BE2C (cell line): ENCODE data around the gene MTMR2.

Source experiments
- DNase-seq: peaks from one replicate; pipeline ENCODE4 v3.0.0-alpha.2; 2020
- H3K27me3 ChIP-seq: fragments of 250-450 bp; sonication (Bioruptor Pico); 2 replicates; pipeline ENCODE4 v1.5.1; 2020; ENCODE audit warnings: mild to moderate bottlenecking
- H3K36me3 ChIP-seq: fragments of 250-450 bp; sonication (Bioruptor Pico); 2 replicates; pipeline ENCODE4 v1.5.1; 2020; ENCODE audit warnings: mild to moderate bottlenecking
- H3K4me1 ChIP-seq: fragments of 250-450 bp; sonication (Bioruptor Pico); 2 replicates; pipeline ENCODE4 v1.5.1; 2020
- H3K4me3 ChIP-seq: 2 replicates; pipeline ENCODE4 v1.5.1; 2011; ENCODE audit warnings: low read depth, low read length
- H3K9me3 ChIP-seq: fragments of 250-450 bp; sonication (Bioruptor Pico); 2 replicates; pipeline ENCODE4 v1.5.1; 2020
- CTCF ChIP-seq: IDR thresholded peaks from 2 replicates; pipeline ENCODE4 v1.5.1; 2012; ENCODE audit warnings: mild to moderate bottlenecking, low read depth, low read length

MTMR2 gene

GRCh38 chr11:95849087-95849825, 74.7 kb downstream of the MTMR2 start:
- H3K27me3 ChIP-seq: no peaks in the 10 kb centered on the region
- H3K9me3 ChIP-seq: no peaks in the 10 kb centered on the region
- H3K4me1 ChIP-seq: no peaks in the 10 kb centered on the region
- peak; percentile 70 for TF ChIP-seq CTCF
- no peak overlapping the region for H3K4me3 ChIP-seq
- H3K36me3 ChIP-seq: peaks cover 29% of the 10 kb centered on the region
- DNase-seq: peak; percentile 54

- Histone ChIP-seq H3K27me3 (no peaks in the 10 kb centered on the region), H3K4me1 (no peaks in the 10 kb centered on the region), H3K4me3 (no peak overlapping the region), H3K9me3 (no peaks in the 10 kb centered on the region), H3K36me3 (peaks cover 34% of the 10 kb centered on the region)
- no peak for TF ChIP-seq CTCF
- no peak for DNase-seq
Measured at GRCh38 chr11:95845167-95845566, 78.7 kb downstream of the MTMR2 start.

GRCh38 chr11:95835768-95836488, 88.0 kb downstream of the MTMR2 start:
- Histone ChIP-seq H3K36me3 (peaks cover 62% of the 10 kb centered on the region), H3K27me3 (no peaks in the 10 kb centered on the region), H3K4me3 (no peak overlapping the region), H3K4me1 (no peaks in the 10 kb centered on the region), H3K9me3 (no peaks in the 10 kb centered on the region)
- DNase-seq: peak; percentile 71
- peak; percentile 99 for TF ChIP-seq CTCF

- H3K4me1 ChIP-seq: no peaks in the 10 kb centered on the region
Measured at GRCh38 chr11:95835351-95835750, 88.6 kb downstream of the MTMR2 start.

GRCh38 chr11:95833378-95833777, 90.5 kb downstream of the MTMR2 start:
- H3K36me3 ChIP-seq: peaks cover 74% of the 10 kb centered on the region

More at GRCh38 chr11:95835351-95835750, 88.6 kb downstream of the MTMR2 start:
- H3K36me3 ChIP-seq: peaks cover 65% of the 10 kb centered on the region
- H3K4me3 ChIP-seq: no peak overlapping the region
- DNase-seq: no peak
- no peaks in the 10 kb centered on the region for H3K27me3 ChIP-seq
- no peak for TF ChIP-seq CTCF
- H3K9me3 ChIP-seq: no peaks in the 10 kb centered on the region

More at GRCh38 chr11:95833378-95833777, 90.5 kb downstream of the MTMR2 start:
- H3K4me3 ChIP-seq: no peak overlapping the region
- H3K9me3 ChIP-seq: no peaks in the 10 kb centered on the region
- no peak for DNase-seq
- H3K4me1 ChIP-seq: no peaks in the 10 kb centered on the region
- H3K27me3 ChIP-seq: no peaks in the 10 kb centered on the region
- TF ChIP-seq CTCF: no peak
